ENCODE measurements around the gene GTF2E1.
A peak's percentile ranks its signal among the peaks of the same experiment; 100 is the strongest.

The GTF2E1 gene

DNA sequence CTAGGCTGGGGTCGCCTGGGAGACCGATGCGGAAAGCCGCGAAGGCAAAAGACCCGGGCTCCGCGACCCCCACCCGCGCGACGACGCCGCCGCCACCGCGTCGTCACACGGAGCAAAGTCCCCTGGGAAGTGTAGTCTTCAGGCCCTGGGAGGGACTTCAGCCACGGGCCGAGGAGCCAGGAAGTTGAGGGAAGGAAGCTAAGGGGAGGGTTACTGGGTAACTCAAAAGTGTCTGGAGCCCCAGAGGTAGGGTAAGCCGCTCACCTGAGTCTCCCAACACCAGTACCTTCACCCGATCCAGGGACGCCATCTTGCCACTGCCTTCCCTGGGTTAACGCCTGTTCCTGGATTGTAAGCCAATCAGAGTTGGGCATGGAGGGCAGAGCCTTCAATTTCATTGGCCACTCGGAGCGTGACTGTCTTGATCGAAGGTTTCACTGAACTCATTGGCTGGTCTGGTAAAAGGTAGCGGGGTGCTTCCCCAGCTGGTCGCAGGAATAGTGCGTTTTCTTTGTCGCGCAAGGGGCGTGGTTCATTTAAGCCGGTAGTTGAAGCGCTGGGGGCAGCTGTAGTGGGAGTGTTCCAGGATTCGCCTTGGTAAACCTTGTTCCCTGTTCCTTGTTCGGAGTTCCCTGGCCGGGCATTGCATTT is at the start of gene GTF2E1, which contains the start of gene RABL3:
Gene GTF2E1 (plus strand): TSS at position 547 of the 651 bp plus-strand sequence. CDS start 7,809 bp downstream, outside the sequence.
Gene RABL3 (minus strand): TSS at position 319 of the 651 bp plus-strand sequence. CDS start 9 bp downstream, at position 310.
- peak; percentile 96 for DNase-seq (ENCODE audit: extremely low spot score)
- TF ChIP-seq SP1 (IDR thresholded peaks at IDR 0.05) = no peak
- no peak for TF ChIP-seq FOXA1 (IDR thresholded peaks at IDR 0.05)
- peak; percentile 67; the same call in 1 of the 2 replicates for TF ChIP-seq HDGF (IDR thresholded peaks at IDR 0.05; ENCODE audit: borderline replicate concordance)
- no peak for TF ChIP-seq LEF1 (IDR thresholded peaks at IDR 0.05; ENCODE audit: borderline replicate concordance)
- peak; percentile 95 for TF ChIP-seq L3MBTL2 (conservative IDR thresholded peaks at IDR 0.05)
- TF ChIP-seq BHLHE40 (IDR thresholded peaks at IDR 0.05; ENCODE audit: borderline replicate concordance) = no peak
- TF ChIP-seq PKNOX1 (IDR thresholded peaks at IDR 0.05) = 0 out of 2 replicates have a peak, but pooled peaks have one; percentile 52
- TF ChIP-seq CTBP1 (IDR thresholded peaks at IDR 0.05; ENCODE audit: borderline replicate concordance) = no peak
- 0 out of 2 replicates have a peak, but pooled peaks have one; percentile 24 for TF ChIP-seq NFRKB (IDR thresholded peaks at IDR 0.05)
- no peak for TF ChIP-seq ARNT (IDR thresholded peaks at IDR 0.05)
- peak; percentile 55 for TF ChIP-seq ELF4 (IDR thresholded peaks at IDR 0.05)
- TF ChIP-seq FOXK2 (IDR thresholded peaks at IDR 0.05) = no peak
- TF ChIP-seq TARDBP (IDR thresholded peaks at IDR 0.05) = no peak
- TF ChIP-seq FOXM1 (IDR thresholded peaks at IDR 0.05; ENCODE audit: borderline replicate concordance) = no peak
- no peak for TF ChIP-seq ZNF384 (IDR thresholded peaks at IDR 0.05)
- no peak for TF ChIP-seq SUZ12 (IDR thresholded peaks at IDR 0.05)
- CTCF ChIA-PET = interaction anchor here (0.7 to 1.6 kb wide), 2 partner anchors 323 to 325 kb away, joined by 3 to 4 read pairs; no protein-coding TSS in a partner anchor
- POLR2A ChIA-PET = interaction anchor here (0.6 to 1.5 kb wide), 5 partner anchors 9 to 146 kb away, joined by 3 to 5 read pairs (median 3); partner anchors contain the start of gene NDUFB4

DNA sequence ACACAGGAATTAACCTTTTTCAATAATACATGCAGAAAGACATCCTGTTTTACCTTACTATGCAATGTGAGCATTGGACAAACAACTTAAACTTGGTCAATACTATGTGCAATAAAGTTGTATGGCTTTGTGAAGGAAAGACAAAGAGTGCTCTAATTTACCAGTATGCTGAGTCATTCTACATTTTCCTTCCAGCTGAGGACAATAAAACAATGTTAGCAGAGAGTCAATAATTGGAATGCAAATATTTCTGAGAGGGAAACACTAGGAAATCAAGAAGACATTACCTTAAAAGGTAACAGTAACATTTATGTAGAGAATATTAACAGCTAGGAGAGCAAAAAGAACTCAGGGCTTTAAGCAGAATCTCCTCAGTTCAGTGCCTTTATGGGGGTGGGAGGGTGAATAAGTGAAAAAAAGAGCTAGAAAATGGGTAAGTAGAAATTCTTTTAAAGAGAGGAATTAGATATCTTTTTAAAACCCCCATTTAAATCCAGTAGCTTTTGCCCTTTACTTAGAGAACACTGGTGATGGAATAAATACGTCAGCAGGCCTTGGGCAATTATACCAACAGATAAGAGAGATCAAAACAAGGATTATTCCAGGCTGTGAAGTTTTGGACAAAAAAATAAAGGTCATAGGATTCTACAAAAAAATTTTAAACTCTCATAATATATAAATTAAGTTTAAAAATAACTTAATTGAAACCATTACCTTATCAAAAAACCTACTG is 48.9 kb upstream of the GTF2E1 start:
- no peak for DNase-seq (ENCODE audit: extremely low spot score)
- POLR2A ChIA-PET = no interaction called here
- TF ChIP-seq L3MBTL2 (conservative IDR thresholded peaks at IDR 0.05) (no peak), FOXK2 (IDR thresholded peaks at IDR 0.05) (no peak), PKNOX1 (IDR thresholded peaks at IDR 0.05) (no peak), LEF1 (IDR thresholded peaks at IDR 0.05; ENCODE audit: borderline replicate concordance) (no peak), SUZ12 (IDR thresholded peaks at IDR 0.05) (no peak), ARNT (IDR thresholded peaks at IDR 0.05) (no peak), ELF4 (IDR thresholded peaks at IDR 0.05) (no peak), BHLHE40 (IDR thresholded peaks at IDR 0.05; ENCODE audit: borderline replicate concordance) (no peak), NFRKB (IDR thresholded peaks at IDR 0.05) (no peak)
- CTCF ChIA-PET = no interaction called here

GRCh38 chr3:120699333-120699732 is 43.2 kb upstream of the GTF2E1 start:
- TF ChIP-seq SP1 (IDR thresholded peaks at IDR 0.05) (no peak), PKNOX1 (IDR thresholded peaks at IDR 0.05) (no peak), TARDBP (IDR thresholded peaks at IDR 0.05) (no peak), FOXK2 (IDR thresholded peaks at IDR 0.05) (no peak), CTBP1 (IDR thresholded peaks at IDR 0.05; ENCODE audit: borderline replicate concordance) (no peak), LEF1 (IDR thresholded peaks at IDR 0.05; ENCODE audit: borderline replicate concordance) (no peak), ELF4 (IDR thresholded peaks at IDR 0.05) (no peak)
- POLR2A ChIA-PET = no interaction called here
- CTCF ChIA-PET = no interaction called here
- no peak for DNase-seq (ENCODE audit: extremely low spot score)

DNA sequence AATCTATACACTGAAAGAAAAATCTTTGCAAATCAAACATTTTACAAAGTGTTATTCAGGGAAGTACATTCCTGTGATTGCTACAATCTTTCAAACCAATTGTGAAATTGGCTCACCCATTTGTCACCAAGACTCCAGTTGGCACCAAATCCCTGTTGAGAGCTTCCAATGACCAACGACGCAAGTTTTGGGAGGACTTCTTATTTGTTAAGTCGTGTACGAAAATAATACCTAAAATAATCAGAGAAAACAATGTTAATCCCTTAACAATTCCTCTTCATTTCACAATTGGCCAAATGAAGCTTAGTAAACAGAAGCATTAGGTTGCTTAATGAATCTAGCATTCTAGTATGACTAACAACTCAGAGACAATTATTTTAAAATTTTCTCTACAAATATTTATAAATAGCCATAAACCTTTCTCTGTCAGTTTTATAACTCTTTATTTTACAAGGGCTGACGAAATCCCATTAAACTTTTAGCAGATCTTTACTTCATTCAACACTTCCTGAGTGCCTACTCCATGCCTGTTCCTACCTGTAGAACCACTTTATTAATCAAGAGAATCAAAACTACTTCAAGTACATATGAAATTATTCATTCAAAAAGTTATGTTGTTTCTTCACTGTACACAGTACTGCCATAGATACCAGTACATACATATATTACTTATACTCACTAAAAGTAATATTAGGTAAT is 36.5 kb upstream of the GTF2E1 start:
- no peak for DNase-seq (ENCODE audit: extremely low spot score)

GRCh38 chr3:120706950-120707349 is 35.6 kb upstream of the GTF2E1 start:
- no peak for DNase-seq (ENCODE audit: extremely low spot score)
- ChIA-PET CTCF (no interaction called here), POLR2A (no interaction called here)
- no peak for TF ChIP-seq TARDBP (IDR thresholded peaks at IDR 0.05)
- TF ChIP-seq NFRKB (IDR thresholded peaks at IDR 0.05) = no peak
- no peak for TF ChIP-seq LEF1 (IDR thresholded peaks at IDR 0.05; ENCODE audit: borderline replicate concordance)
- TF ChIP-seq SUZ12 (IDR thresholded peaks at IDR 0.05) = no peak
- TF ChIP-seq HDGF (IDR thresholded peaks at IDR 0.05; ENCODE audit: borderline replicate concordance) = no peak
- TF ChIP-seq ARNT (IDR thresholded peaks at IDR 0.05) = no peak
- TF ChIP-seq FOXM1 (IDR thresholded peaks at IDR 0.05; ENCODE audit: borderline replicate concordance) = no peak

More for the DNA sequence above, 36.5 kb upstream of the GTF2E1 start:
- ChIA-PET POLR2A (no interaction called here), CTCF (no interaction called here)
- no peak for TF ChIP-seq ELF4 (IDR thresholded peaks at IDR 0.05)
- no peak for TF ChIP-seq NFRKB (IDR thresholded peaks at IDR 0.05)
- no peak for TF ChIP-seq FOXM1 (IDR thresholded peaks at IDR 0.05; ENCODE audit: borderline replicate concordance)
- TF ChIP-seq FOXA1 (IDR thresholded peaks at IDR 0.05) = no peak
- no peak for TF ChIP-seq FOXK2 (IDR thresholded peaks at IDR 0.05)

GRCh38 chr3:120708408-120708807 is 34.1 kb upstream of the GTF2E1 start:
- CTCF ChIA-PET = no interaction called here

More at GRCh38 chr3:120708408-120708807, 34.1 kb upstream of the GTF2E1 start:
- POLR2A ChIA-PET = no interaction called here
- TF ChIP-seq FOXK2 (IDR thresholded peaks at IDR 0.05) (no peak), TARDBP (IDR thresholded peaks at IDR 0.05) (no peak), LEF1 (IDR thresholded peaks at IDR 0.05; ENCODE audit: borderline replicate concordance) (no peak)
- no peak for DNase-seq (ENCODE audit: extremely low spot score)
